ENCODE data around the gene UBALD1.

UBALD1 gene

DNA sequence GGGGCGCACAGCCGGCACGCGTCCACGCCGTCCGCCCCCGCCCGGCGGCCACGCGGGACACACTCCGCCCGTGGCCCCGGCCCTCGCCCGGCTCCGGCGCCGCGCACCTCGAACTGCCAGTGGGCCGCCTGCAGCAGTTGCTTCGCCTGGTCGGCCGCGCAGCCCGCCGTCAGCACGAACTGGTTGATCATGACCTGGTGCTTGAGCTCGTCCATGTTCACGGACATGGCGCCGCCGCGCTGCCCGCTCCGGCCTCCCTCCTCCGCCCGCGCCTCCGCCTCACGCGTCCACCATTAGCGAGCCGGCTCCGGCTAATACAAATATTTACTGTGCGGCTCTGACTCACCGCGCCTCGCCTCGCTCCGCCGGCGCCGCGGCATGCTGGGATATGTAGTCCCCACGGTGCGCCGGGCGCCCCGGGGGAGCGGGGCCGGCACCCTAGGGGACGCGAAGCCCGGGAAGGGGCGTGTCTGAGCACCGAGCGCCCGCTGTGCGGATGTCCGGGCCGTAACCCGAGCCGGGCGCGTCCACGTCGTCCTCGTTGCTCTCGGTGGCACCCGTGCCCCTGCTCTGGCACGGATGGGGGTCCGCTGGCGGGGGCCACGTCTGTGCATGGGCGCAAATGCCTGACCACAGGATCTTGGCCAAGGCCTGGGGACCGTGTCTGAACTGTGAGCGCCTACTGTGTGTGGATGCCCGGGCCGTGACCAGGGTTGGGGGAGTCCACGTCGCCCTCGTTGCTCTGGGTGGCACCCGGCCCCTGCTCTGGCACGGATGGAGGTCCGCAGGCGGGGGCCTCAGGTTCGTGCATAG, at the start of gene UBALD1:
UBALD1 (minus strand) TSS at position 318 of the 813 bp plus-strand sequence; CDS start at position 227, 91 bp downstream.
- Mint-ChIP-seq H3K27ac (peak within 1 kb of the TSS; percentile 97), H3K4me1 (peaks cover 66% of the 10 kb centered on the region), H3K4me3 (peak within 1 kb of the TSS; percentile 93 to 94), H3K9me3 (no peaks in the 10 kb centered on the region), H3K27me3 (no peaks in the 10 kb centered on the region)
- peak; percentile 76 for ATAC-seq
- peak; percentile 82 to 88 for DNase-seq

DNA sequence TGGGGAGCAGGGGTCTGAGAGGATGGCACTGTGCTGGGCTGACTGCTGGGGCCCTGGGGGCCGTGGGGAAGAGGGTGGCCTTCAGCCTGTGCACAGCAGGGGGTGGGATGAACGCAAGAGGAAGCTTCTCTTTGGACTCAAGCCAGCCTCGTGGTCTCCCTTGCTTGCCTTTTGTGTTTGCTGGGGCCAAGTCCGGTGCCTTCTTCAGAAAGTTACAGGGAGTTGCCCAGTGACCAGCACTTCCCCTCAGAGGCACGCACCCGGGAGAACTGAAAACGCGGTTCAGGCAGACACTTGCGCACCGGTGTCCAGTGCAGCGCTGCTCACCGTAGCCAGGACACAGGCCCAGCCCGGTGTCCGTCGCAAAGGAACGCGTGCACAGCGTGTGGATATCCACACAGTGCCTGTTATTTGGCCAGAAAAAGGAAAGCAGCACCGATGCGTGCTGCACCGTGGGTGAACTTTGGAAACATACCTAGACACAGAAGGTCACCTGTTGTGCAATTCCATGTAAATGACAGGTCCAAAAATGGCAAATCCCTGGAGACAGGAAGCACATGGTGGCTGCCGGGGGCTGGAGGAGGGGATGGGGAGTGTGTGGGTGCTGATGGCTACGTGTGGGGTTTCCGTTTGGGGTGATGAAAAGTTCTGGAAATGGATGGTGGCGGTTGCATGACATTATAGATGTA, 49.2 kb upstream of the UBALD1 start:
- H3K27me3 Mint-ChIP-seq: no peaks in the 10 kb centered on the region
- peak overlapping the region; percentile 77 to 96 for H3K27ac Mint-ChIP-seq
- ATAC-seq (peak; percentile 21), DNase-seq (peak in 1 of 2 donors; percentile 46)
- H3K4me3 Mint-ChIP-seq: peak overlapping the region; percentile 81
- H3K9me3 Mint-ChIP-seq: no peaks in the 10 kb centered on the region
- peaks cover 68% of the 10 kb centered on the region for H3K4me1 Mint-ChIP-seq

DNA sequence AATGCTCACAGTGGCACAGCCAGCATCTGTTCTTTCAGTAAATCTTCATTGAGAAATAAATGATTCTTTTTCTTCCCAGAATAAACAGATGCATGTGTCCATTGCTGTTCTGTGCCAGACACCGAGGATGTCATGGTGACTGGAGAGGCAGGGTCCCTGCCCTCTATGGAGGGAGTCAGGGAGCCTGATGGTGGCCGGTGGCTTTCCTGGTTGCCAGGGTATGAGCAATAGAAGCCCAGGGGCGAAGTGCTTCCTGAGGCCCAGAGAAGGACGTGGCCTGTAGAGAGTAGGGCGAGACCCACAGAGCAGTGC, 48.7 kb upstream of the UBALD1 start:
- peak overlapping the region; percentile 81 for H3K4me3 Mint-ChIP-seq
- H3K9me3 Mint-ChIP-seq: no peaks in the 10 kb centered on the region
- ATAC-seq (no peak), DNase-seq (no peak)
- no peaks in the 10 kb centered on the region for H3K27me3 Mint-ChIP-seq
- H3K27ac Mint-ChIP-seq: peak overlapping the region; percentile 77 to 96
- H3K4me1 Mint-ChIP-seq: peaks cover 73% of the 10 kb centered on the region

DNA sequence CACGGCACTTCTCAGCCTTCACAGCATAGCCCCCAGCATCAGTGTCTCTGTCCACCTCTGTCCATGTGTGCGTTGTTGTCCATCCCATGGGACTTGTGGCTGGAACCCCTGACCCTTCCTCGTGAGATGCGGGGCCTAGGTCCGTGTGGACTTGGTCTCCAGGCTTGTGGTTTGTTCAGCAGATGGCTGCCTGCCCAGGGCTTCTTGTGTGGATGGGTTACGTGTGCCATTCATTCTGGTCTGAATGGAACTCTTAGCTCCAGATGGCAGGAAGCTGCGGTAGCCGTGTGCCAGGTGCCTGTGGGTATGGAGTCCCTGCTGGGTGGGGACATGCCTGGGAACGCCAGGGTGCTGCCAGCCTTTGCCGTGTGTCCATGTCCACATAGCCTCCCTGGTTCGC, 47.0 kb upstream of the UBALD1 start:
- peak overlapping the region in 1 of 2 donors; percentile 78 for H3K27ac Mint-ChIP-seq
- peaks cover 73% of the 10 kb centered on the region for H3K4me1 Mint-ChIP-seq
- H3K27me3 Mint-ChIP-seq: no peaks in the 10 kb centered on the region
- no peaks in the 10 kb centered on the region for H3K9me3 Mint-ChIP-seq
- no peak overlapping the region for H3K4me3 Mint-ChIP-seq
- no peak for ATAC-seq
- DNase-seq: no peak

DNA sequence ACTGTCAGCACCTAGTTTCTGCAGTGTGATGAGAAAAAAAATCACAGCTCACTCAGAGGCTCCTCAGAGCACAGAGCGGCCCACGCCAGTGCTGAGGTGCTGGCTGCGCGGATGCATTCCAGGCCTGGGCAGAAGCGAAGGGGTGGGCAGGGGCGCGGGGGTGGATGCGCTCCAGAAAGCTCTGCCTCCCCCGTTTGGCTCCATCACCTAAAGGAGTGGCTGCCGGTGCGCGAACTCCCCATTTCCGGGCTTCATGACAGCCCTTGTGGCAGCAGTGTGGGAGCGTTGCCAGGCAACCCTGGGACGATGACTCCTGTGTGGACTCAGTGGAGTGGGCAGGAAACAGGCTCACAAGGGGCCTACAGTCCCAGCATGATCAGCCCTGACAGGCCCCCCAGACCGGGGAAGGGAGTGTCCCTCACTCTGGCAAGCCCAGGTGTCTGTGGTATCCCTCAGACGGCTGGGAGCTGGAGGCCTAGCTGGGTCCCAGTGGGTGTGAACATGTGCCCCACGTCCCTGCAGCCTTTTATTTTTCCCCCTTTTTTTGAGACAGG, 45.8 kb upstream of the UBALD1 start:
- no peaks in the 10 kb centered on the region for H3K27me3 Mint-ChIP-seq
- ATAC-seq: peak; percentile 76
- H3K9me3 Mint-ChIP-seq: no peaks in the 10 kb centered on the region
- H3K4me3 Mint-ChIP-seq: peak overlapping the region; percentile 33 to 56
- peak; percentile 69 to 81 for DNase-seq
- peak overlapping the region; percentile 45 to 69 for H3K27ac Mint-ChIP-seq
- H3K4me1 Mint-ChIP-seq: peaks cover 67% of the 10 kb centered on the region

DNA sequence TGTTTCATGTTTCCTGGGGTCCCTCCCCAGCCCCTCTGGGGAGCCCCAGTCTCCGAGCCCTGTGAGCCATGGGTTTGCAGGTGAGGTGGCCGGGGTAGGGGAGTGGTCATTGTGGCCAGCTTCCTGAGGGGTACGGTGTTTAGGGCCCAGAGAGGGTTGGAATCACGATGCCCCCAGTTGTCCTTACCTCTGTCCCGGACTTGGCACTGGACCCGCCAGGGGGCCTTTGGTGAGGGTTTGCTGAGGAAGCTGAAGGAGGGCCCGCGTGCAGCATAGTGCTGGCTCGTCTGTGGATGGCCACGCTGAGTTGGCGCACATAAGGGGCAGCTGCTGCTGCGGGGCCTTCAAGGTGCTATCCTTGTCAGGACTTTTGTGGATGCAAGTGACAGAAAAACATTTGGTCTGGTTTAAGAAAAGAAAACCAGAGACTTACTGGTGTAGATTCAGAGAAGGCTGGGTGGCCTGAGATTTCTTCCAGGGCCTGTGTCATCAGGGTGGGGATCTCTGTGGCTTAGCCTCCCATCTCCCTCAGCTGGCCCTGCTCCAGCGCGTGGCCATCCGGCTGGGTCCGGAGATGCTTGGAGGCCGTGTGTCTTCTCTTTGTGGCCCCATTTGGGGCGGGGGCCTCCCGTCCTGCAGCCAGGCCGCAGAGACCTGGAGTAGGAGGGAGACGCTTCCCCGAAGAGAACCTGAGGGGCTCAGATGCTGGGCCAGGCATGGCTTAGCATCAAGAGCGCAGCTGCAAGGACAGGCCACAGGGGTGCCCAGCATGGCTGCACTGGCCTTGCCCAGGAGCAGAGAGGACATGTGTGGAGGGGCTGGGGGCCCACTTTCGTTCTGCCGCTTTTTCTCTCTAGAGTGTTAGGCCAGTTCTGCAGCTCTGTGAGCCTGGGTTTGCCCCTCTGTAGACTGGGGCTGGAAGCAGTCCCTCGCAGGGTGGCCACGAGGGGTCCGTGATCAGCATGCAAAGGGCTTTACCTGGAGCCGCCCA, 45.0 kb upstream of the UBALD1 start:
- H3K27me3 Mint-ChIP-seq: no peaks in the 10 kb centered on the region
- H3K27ac Mint-ChIP-seq: peak overlapping the region in 1 of 2 donors; percentile 92
- no peaks in the 10 kb centered on the region for H3K9me3 Mint-ChIP-seq
- DNase-seq (no peak), ATAC-seq (peak; percentile 1)
- H3K4me1 Mint-ChIP-seq: peaks cover 62% of the 10 kb centered on the region
- H3K4me3 Mint-ChIP-seq: peak overlapping the region in 1 of 2 donors; percentile 56

DNA sequence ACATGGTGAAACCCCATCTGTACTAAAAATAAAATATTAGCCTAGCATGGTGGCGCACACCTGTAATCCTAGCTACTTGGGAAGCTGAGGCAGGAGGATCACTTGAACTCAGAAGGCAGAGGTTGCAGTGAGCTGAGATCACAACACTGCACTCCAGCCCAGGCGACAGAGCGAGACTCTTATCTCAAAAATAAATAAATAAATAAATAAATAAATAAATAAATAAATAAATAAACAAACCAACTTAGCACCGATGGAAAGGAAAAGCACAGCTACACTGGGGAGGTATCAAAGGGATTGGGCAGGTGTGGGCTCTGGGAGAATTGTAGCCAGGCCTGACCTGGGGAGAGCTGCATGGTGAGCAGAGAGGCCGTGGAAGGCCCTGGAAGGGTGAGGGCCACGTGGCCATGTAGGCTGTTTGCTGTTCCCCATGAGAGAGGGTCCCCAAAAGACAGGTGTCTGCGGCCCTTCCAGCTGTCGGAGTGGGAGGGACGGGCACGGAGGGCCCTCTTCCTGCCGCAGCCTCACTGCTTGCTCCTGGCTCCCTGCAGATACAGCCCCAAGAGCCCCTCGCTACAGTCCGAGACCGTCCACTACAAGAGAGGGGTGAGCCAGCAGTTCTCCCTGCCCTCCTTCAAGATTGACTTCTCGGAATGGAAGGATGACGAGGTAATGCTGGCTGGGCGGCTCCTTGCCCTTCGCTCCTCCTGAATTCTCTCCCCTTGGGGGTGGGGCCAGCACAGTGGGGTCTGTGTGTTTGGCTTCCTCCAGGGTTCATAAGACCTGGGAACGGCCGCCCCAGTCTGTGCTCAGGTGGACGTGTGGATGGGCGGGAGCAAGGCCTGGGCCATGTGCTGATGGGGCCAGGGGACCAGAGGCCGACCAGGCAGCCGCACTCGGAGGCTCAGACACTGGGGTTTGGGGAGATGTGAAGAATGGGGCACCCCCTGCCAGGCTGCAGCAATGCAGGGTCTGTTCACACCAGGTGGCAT, 42.3 kb upstream of the UBALD1 start:
- DNase-seq (no peak), ATAC-seq (no peak)
- Mint-ChIP-seq H3K4me3 (no peak overlapping the region), H3K27ac (no peak overlapping the region), H3K27me3 (no peaks in the 10 kb centered on the region), H3K4me1 (peaks cover 35% of the 10 kb centered on the region), H3K9me3 (no peaks in the 10 kb centered on the region)

DNA sequence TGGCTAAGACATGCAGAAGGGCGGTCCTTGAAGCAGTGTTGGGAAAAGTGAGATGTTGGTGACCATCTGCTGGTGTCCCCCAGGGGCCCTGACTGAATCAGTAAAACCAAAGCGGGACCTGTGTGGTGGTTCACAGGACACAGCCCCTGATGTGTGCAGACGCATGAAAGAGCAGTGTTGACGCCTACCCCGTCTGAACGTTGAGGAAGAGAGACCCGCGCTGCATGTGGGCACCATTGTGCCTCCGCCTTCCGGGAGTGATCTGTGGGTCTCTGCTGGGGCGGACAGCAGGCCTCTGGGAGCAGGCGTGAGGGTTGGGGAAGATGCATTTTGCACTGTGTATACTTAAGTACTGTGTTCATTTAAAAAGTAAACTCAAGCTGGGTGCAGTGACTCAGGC, 41.5 kb upstream of the UBALD1 start:
- no peaks in the 10 kb centered on the region for H3K9me3 Mint-ChIP-seq
- H3K4me1 Mint-ChIP-seq: peaks cover 30% of the 10 kb centered on the region
- no peaks in the 10 kb centered on the region for H3K27me3 Mint-ChIP-seq
- ATAC-seq (no peak), DNase-seq (no peak)
- no peak overlapping the region for H3K4me3 Mint-ChIP-seq
- H3K27ac Mint-ChIP-seq: no peak overlapping the region

DNA sequence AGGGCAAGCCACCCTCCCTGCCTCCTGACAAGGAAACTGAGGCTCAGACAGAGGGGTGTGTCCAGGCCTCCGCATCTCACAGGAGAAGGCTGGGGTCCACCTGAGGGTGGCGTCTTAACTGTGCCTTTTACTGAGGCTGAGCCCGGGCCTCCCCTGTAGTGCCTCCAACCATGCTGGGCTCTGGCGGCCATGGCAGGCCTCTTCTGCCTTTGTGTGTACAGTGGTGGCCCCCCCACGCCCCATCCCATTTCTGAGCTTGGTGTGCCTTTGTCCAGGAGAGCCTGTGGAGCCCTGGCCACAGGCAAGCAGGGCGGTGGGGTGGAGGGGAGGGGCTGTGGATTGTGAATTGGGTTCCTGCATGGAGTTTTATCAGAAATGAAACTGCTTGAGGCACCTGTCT, 41.1 kb upstream of the UBALD1 start:
- ATAC-seq (no peak), DNase-seq (no peak)
- Mint-ChIP-seq H3K4me3 (no peak overlapping the region), H3K4me1 (peaks cover 30% of the 10 kb centered on the region), H3K9me3 (no peaks in the 10 kb centered on the region), H3K27me3 (no peaks in the 10 kb centered on the region), H3K27ac (no peak overlapping the region)

DNA sequence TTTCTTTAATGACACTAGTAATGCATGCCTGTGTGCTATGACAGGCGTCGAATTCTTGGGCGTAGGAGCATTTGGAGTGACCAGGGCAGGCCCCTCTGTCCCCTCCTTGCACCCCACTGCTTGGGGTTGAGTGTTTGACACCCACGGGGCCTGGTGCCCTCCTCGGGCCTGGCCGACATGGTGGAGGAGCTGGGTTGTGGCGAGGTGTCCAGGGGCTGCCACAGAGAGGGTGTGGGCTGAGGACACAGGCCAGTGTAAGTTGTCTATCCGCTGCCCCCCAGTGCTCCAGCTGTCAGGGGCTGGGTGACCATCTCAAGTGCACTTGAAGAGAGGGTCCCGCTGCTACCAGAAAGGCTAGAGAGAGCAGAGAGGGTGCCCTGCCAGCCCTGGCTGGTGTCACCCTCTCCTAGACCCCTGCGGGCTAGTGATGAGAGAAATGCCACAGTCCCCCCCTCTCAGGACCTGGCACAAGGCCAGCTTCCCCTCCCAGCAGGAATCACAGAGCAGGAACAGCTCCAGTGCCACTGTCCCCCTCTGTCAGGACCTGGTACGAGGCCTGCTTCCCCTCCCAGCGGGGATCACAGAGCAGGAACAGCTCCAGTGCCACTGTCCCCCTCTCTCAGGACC, 40.4 kb upstream of the UBALD1 start:
- Mint-ChIP-seq H3K4me3 (no peak overlapping the region), H3K27me3 (no peaks in the 10 kb centered on the region), H3K9me3 (no peaks in the 10 kb centered on the region), H3K27ac (no peak overlapping the region), H3K4me1 (peaks cover 30% of the 10 kb centered on the region)
- ATAC-seq (no peak), DNase-seq (no peak)

DNA sequence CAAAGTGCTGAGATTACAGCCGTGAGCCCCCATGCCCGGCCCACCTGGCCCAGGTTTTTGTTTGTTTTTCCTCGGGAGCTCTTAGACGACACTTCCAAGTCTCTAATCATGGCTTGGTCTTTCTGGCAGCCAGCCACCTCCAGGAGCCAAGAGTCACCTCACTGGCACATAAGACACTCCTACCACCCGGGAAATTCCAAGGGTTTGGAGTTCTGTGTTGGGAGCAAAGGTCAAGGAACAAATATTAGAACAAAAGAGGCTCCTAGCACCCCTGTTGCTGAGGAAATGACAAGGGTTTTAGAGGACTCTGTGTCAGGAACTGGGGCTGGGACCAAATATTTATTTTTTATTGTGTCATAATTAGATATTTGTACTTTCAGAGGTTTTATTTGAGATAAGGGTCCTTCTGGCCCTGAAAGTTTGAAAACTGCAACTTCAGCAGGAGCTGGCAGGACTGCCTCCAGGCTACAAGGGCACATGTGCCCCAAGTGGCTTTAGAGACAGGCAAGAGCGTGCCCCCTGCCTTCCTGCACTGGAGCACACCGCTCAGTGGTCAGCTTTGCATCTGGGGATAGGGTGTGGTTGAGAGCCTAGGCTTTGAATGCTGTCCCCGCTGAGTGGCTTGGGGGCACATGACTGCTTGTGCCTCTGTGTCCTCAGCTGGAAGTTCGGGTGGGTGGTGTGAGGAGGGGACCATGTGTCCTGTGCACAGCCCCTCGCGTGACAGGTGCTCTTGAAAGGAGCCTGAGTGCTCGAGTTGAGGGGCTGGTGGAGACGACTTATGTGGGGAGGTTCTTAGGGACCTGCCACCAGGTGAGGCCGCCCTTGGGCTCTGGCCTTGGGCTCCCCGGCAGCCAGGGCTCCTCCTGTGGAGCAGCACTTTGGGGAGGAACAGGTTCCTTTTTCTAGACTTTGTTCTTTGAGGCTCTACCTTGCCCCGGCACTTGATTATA, 39.6 kb upstream of the UBALD1 start:
- no peak for ATAC-seq
- Mint-ChIP-seq H3K4me1 (peaks cover 29% of the 10 kb centered on the region), H3K27me3 (no peaks in the 10 kb centered on the region), H3K9me3 (no peaks in the 10 kb centered on the region), H3K27ac (no peak overlapping the region), H3K4me3 (no peak overlapping the region)
- no peak for DNase-seq

DNA sequence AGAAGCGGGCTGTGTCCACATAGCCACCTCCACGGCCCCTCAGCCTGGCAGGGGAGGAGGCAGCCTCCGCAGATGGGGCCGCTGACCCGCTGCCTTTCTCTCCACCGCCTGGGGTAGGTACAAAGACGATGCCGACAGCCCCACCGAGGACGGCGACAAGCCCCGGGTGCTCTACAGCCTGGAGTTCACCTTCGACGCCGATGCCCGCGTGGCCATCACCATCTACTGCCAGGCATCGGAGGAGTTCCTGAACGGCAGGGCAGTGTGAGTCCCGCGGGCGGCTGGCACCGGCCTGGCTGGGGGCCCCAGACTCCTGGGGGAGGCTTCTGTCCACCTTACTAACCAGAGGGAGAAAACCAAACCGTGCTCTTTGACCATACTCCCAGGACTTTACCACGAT, 37.9 kb upstream of the UBALD1 start:
- no peak overlapping the region for H3K4me3 Mint-ChIP-seq
- no peaks in the 10 kb centered on the region for H3K27me3 Mint-ChIP-seq
- H3K9me3 Mint-ChIP-seq: no peaks in the 10 kb centered on the region
- DNase-seq: no peak
- H3K4me1 Mint-ChIP-seq: peaks cover 31% of the 10 kb centered on the region
- peak overlapping the region in 1 of 2 donors; percentile 19 for H3K27ac Mint-ChIP-seq
- no peak for ATAC-seq

DNA sequence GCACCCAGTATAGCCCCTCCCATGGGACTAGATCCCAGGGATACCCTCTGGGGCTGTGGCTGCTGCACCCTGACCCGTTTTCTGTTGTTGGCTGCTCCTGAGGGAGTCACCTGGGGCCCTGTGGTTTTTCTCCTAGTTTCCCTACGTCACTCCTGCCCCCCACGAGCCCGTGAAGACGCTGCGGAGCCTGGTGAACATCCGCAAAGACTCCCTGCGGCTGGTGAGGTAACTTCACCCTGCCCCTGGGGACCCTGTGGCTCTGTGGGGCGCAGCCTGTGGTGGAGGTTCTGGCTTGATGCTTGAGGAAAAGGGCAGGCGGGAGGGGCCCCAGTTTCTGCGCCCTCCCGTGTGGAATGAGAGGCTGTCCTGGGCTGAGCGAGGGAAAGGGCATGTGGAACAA, 37.1 kb upstream of the UBALD1 start:
- Mint-ChIP-seq H3K27me3 (no peaks in the 10 kb centered on the region), H3K27ac (no peak overlapping the region), H3K4me3 (no peak overlapping the region), H3K9me3 (no peaks in the 10 kb centered on the region), H3K4me1 (peaks cover 38% of the 10 kb centered on the region)
- ATAC-seq (no peak), DNase-seq (no peak)
